Glutamatergic neuron (in vitro differentiated cells): ENCODE results near the gene RPS19. TPM values are rescaled to one million over a fixed set of nuclear protein-coding genes. Genes with fewer than 3 reads are reported as not detected.

ENCODE experiments used
- DNase-seq: peaks from one replicate; pipeline ENCODE4 v3.0.0; 2022
- H3K27ac Mint-ChIP-seq: one replicate; pipeline ENCODE4 v1.8.0; 2020; ENCODE audit warnings: mild to moderate bottlenecking, mixed read lengths, inconsistent platforms; ENCODE audit not compliant: unreplicated experiment
- H3K27me3 Mint-ChIP-seq: one replicate; pipeline ENCODE4 v1.8.0; 2020; ENCODE audit warnings: mild to moderate bottlenecking, moderate library complexity, mixed read lengths, inconsistent platforms; ENCODE audit not compliant: unreplicated experiment
- H3K36me3 Mint-ChIP-seq: one replicate; pipeline ENCODE4 v1.8.0; 2020; ENCODE audit warnings: mild to moderate bottlenecking, mixed read lengths, inconsistent platforms; ENCODE audit not compliant: unreplicated experiment
- H3K4me1 Mint-ChIP-seq: one replicate; pipeline ENCODE4 v1.8.0; 2020; ENCODE audit warnings: mild to moderate bottlenecking, low read depth, mixed read lengths, inconsistent platforms; ENCODE audit not compliant: unreplicated experiment
- H3K4me3 Mint-ChIP-seq: one replicate; pipeline ENCODE4 v1.8.0; 2020; ENCODE audit warnings: mild to moderate bottlenecking, mixed read lengths, inconsistent platforms; ENCODE audit not compliant: unreplicated experiment
- H3K9me3 Mint-ChIP-seq: one replicate; pipeline ENCODE4 v1.8.0; 2020; ENCODE audit warnings: mild to moderate bottlenecking, moderate library complexity, mixed read lengths, inconsistent platforms; ENCODE audit not compliant: unreplicated experiment
- total RNA-seq: library from RNA; stranded (reverse); fragmentation: NEBNext Ultra II Directional; extraction: Animal tissue kit (Norgen Biotek cat#: 25700); gene quantifications from one replicate; pipeline ENCODE4 v1.2.1, GENCODE V29; 2021; ENCODE audit not compliant: unreplicated experiment
- TF ChIP-seq, protein P1 (sequence below): fragments of 200-600 bp; sonication (generic); IDR thresholded peaks from one replicate; pipeline ENCODE4 v1.5.0; 2021; ENCODE audit not compliant: partially characterized antibody, unreplicated experiment

The RPS19 gene
- total RNA-seq, 1 donor from 2014 or later = 1,637 TPM

DNA sequence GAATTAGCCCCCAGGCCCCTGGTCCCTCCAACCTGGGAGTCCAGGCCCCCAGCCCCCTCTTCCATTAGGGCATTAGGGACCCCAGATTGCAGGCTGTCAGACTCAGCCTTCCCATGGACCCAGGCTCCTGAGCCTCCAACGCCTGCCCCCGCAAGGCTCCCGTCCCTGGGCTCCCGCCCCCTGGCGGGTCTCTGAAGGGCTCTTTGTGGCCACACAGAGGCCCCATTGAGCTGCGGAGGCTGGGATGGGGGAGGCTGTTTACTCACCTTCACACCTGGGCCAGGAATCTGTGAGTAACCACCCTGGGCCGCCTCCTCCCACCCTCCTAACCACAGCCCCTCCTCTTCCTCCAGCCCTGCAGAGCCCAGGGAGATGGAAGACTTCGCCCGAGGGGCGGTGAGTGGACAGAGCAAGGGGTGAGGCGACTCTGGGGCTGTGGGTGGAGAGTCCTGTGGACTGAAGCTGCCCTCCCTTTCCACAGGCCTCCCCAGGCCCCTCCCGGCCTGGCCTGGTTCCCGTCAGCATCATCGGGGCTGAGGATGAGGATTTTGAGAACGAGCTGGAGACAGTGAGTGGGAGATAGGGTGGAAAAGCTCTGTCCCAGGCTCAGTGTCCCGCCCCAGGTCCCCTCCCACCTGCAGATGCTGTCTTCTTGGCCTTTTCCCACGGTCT is 27.8 kb downstream of the RPS19 start:
- Mint-ChIP-seq H3K9me3 (peaks cover 11% of the 10 kb centered on the region), H3K27me3 (peaks cover 6% of the 10 kb centered on the region), H3K27ac (no peak overlapping the region), H3K4me3 (peak overlapping the region; percentile 1), H3K4me1 (peaks cover 13% of the 10 kb centered on the region), H3K36me3 (peaks cover 4% of the 10 kb centered on the region)
- DNase-seq = no peak
- TF ChIP-seq, protein P1, sequence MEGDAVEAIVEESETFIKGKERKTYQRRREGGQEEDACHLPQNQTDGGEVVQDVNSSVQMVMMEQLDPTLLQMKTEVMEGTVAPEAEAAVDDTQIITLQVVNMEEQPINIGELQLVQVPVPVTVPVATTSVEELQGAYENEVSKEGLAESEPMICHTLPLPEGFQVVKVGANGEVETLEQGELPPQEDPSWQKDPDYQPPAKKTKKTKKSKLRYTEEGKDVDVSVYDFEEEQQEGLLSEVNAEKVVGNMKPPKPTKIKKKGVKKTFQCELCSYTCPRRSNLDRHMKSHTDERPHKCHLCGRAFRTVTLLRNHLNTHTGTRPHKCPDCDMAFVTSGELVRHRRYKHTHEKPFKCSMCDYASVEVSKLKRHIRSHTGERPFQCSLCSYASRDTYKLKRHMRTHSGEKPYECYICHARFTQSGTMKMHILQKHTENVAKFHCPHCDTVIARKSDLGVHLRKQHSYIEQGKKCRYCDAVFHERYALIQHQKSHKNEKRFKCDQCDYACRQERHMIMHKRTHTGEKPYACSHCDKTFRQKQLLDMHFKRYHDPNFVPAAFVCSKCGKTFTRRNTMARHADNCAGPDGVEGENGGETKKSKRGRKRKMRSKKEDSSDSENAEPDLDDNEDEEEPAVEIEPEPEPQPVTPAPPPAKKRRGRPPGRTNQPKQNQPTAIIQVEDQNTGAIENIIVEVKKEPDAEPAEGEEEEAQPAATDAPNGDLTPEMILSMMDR = no peak

DNA sequence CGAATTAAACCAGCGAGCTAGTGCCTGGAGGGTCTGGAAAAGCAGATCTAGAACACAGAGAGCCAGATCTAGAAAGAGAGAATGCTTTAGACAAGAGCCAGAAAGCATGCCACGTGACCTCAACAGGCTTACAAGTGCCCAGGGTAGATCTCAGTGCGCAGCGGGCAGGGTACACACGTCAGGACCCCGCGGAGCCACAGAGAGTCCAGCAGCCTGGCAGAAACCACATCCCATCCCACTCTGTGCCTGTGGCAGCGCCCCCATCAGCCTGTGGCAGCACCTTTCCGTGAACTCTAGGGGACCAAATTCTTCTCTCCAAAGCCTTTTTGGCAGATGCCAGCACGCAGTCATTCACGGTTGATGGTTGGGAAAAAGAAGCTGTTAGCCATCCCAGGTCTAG is 28.9 kb downstream of the RPS19 start:
- TF ChIP-seq, protein P1 = no peak
- Mint-ChIP-seq H3K4me3 (no peak overlapping the region), H3K4me1 (peaks cover 11% of the 10 kb centered on the region), H3K36me3 (peaks cover 4% of the 10 kb centered on the region), H3K27me3 (peaks cover 8% of the 10 kb centered on the region), H3K27ac (no peak overlapping the region), H3K9me3 (peaks cover 8% of the 10 kb centered on the region)
- DNase-seq = no peak

DNA sequence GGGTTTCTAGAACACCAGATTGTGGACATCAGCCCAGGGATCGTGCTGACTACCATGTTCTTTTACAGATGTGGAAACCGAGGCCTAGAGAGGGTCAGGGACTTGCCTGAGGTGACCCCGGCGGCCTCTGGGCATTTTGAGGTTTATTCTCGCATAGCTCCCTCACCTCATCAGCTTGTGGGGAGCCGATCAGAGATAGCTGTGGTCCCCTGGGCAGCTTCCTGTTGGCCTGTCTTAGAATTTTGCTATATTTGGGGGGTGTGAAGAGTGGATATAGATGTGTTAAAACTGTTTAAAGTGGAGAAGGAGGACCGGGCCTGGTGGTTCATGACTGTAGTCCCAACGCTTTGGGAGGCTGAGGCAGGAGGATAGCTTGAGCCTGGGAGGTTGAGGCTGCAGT is 29.8 kb downstream of the RPS19 start:
- H3K9me3 Mint-ChIP-seq = peaks cover 8% of the 10 kb centered on the region
- peaks cover 9% of the 10 kb centered on the region for H3K4me1 Mint-ChIP-seq
- no peak for DNase-seq
- H3K36me3 Mint-ChIP-seq = peaks cover 4% of the 10 kb centered on the region
- H3K4me3 Mint-ChIP-seq = no peak overlapping the region
- no peak overlapping the region for H3K27ac Mint-ChIP-seq
- peaks cover 8% of the 10 kb centered on the region for H3K27me3 Mint-ChIP-seq
- TF ChIP-seq, protein P1 = no peak

DNA sequence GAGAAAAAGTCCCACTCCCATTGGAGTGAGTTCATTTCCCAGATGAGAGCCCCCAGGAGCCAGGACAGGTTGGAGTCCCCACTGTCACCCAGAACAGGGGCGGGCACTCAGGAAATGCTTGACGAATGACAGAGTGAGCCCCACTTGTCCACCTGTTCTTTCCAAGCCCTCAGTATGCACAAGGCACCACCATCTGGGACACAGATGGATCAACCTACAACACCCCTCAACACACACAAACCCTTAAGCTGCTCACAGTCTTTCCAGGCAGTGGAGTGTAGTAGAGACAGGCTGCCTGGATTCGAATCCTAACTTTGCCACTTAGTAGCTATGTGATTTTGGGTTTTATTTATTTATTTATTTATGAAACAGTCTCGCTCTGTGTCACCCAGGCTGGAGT is 30.9 kb downstream of the RPS19 start:
- no peak for DNase-seq
- Mint-ChIP-seq H3K27me3 (peaks cover 8% of the 10 kb centered on the region), H3K27ac (no peak overlapping the region), H3K9me3 (peaks cover 10% of the 10 kb centered on the region), H3K4me3 (no peak overlapping the region), H3K4me1 (peaks cover 12% of the 10 kb centered on the region), H3K36me3 (peaks cover 4% of the 10 kb centered on the region)
- TF ChIP-seq, protein P1 = no peak

DNA sequence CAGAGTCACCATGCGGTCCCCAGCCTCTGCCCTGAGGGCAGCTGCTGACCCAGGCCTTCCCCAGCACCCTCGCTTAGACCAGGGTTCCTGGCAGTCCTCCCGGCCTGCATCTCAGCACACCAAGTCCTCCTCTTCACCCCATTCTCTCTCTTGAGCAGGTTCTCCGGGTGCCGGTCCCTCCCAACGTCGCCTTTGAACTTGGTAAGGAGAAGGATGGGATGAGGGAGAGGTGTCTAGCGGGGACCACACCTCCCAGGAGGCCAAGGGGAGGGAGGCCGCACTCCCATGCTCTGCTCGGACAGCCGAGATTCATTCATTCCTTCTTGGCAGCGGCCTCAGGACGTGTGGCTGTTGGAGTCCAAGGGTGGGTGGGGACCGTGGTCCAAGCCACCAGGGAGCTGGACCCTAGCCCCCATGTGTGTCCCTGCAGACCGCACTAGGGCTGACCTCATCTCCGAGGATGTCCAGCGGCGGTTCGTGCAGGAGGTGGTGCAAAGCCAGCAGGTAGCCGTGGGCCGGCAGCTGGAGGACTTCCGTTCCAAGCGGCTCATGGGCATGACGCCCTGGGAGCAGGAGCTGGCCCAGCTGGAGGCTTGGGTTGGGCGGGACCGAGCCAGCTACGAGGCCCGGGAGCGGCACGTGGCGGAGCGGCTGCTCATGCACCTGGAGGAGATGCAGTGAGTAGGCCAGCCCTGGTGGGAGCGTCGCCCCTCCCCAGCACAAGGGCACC is 32.3 kb downstream of the RPS19 start:
- peak; percentile 14 for DNase-seq
- Mint-ChIP-seq H3K27me3 (peaks cover 6% of the 10 kb centered on the region), H3K4me1 (peaks cover 12% of the 10 kb centered on the region), H3K9me3 (peaks cover 11% of the 10 kb centered on the region), H3K27ac (no peak overlapping the region), H3K36me3 (peaks cover 4% of the 10 kb centered on the region), H3K4me3 (no peak overlapping the region)
- TF ChIP-seq, protein P1 = no peak
